HepG2 (cell line): Measurements from ENCODE around the gene BCAS4. TPM values are rescaled to one million over a fixed set of nuclear protein-coding genes. Genes with fewer than 3 reads are reported as not detected.
A peak's percentile ranks its signal among the peaks of the same experiment; 100 is the strongest.

Experiments
- ATAD3A ChIP-seq: sonication (generic); formaldehyde crosslinking; IDR thresholded peaks from 2 replicates; pipeline ENCODE4 v1.4.0; 2020; ENCODE audit warnings: missing genetic modification reagents
- BRD4 ChIP-seq: sonication (generic); formaldehyde crosslinking; IDR thresholded peaks from 2 replicates; pipeline ENCODE4 v1.4.0; 2020; ENCODE audit warnings: missing genetic modification reagents
- GATAD2A ChIP-seq: IDR thresholded peaks from 2 replicates; pipeline ENCODE4 v1.6.1; 2016
- IKZF1 ChIP-seq: fragments of 450-650 bp; IDR thresholded peaks from 2 replicates; pipeline ENCODE4 v1.7.1; 2016
- IRF2 ChIP-seq: IDR thresholded peaks from 2 replicates; pipeline ENCODE4 v1.6.1; 2018; ENCODE audit warnings: missing genetic modification reagents, missing compliant biosample characterization
- NFKBIZ ChIP-seq: IDR thresholded peaks from 2 replicates; pipeline ENCODE4 v1.6.1; 2018; ENCODE audit warnings: missing genetic modification reagents, missing compliant biosample characterization
- PHB2 ChIP-seq: fragments of 450-650 bp; IDR thresholded peaks from 2 replicates; pipeline ENCODE4 v1.6.1; 2018; ENCODE audit not compliant: partially characterized antibody
- SPEN ChIP-seq: sonication (generic); formaldehyde crosslinking; IDR thresholded peaks from 2 replicates; pipeline ENCODE4 v1.5.1; 2020; ENCODE audit warnings: low read depth, mild to moderate bottlenecking, missing genetic modification reagents
- SRY ChIP-seq: sonication (generic); formaldehyde crosslinking; IDR thresholded peaks from 2 replicates; pipeline ENCODE4 v1.8.0; 2022; ENCODE audit warnings: mild to moderate bottlenecking, missing genetic modification reagents
- SSRP1 ChIP-seq: IDR thresholded peaks from 2 replicates; pipeline ENCODE4 v1.6.1; 2016; ENCODE audit warnings: control low read depth
- TCF7L2 ChIP-seq: IDR thresholded peaks from 2 replicates; pipeline ENCODE4 v1.6.1; 2011; ENCODE audit warnings: mild to moderate bottlenecking, low read depth, low read length, moderate library complexity
- WIZ ChIP-seq: sonication (generic); formaldehyde crosslinking; IDR thresholded peaks from 2 replicates; pipeline ENCODE4 v1.5.1; 2020; ENCODE audit warnings: mild to moderate bottlenecking, missing genetic modification reagents
- YEATS2 ChIP-seq: sonication (generic); formaldehyde crosslinking; IDR thresholded peaks from 2 replicates; pipeline ENCODE4 v1.4.0; 2020; ENCODE audit warnings: missing genetic modification reagents, borderline replicate concordance
- ZNF136 ChIP-seq: sonication (generic); formaldehyde crosslinking; IDR thresholded peaks from 2 replicates; pipeline ENCODE4 v1.8.1; 2022; ENCODE audit warnings: low read depth, mild to moderate bottlenecking, moderate library complexity, missing genetic modification reagents
- ZNF143 ChIP-seq: sonication (generic); formaldehyde crosslinking; IDR thresholded peaks from 2 replicates; pipeline ENCODE4 v1.4.0; 2020; ENCODE audit warnings: missing genetic modification reagents
- ZNF160 ChIP-seq: sonication (generic); formaldehyde crosslinking; IDR thresholded peaks from 2 replicates; pipeline ENCODE4 v1.8.0; 2022; ENCODE audit warnings: mild to moderate bottlenecking, inconsistent platforms, missing genetic modification reagents
- polyA plus RNA-seq, 8 experiments: library from polyadenylated mRNA; depleted of rRNA in 3 of 8; stranded (reverse) in 7 of 8; unstranded in 1 of 8; fragments of >200 nt; fragmentation: Illumina TruSeq in 4 of 8; extraction: Trizol in 4 of 8; gene quantifications; 2 replicates each; pipeline versions ENCODE4 v1.2.1 to v1.2.3, GENCODE V29; 2011 to 2016; ENCODE audit warnings: low read depth in 4 of 8, missing spikeins in 1 of 8, mixed read lengths in 1 of 8; ENCODE audit not compliant: insufficient read depth in 1 of 8
- total RNA-seq, 5 experiments: library from RNA; depleted of rRNA; stranded (reverse); fragments of >200 nt; fragmentation: Illumina TruSeq; extraction: Trizol; gene quantifications; 2 replicates each; pipeline ENCODE4 v1.2.3, GENCODE V29; 2016; ENCODE audit warnings: low read depth in 1 of 5
- TF ChIP-seq, protein P1 (sequence below): sonication (generic); formaldehyde crosslinking; IDR thresholded peaks from 2 replicates; pipeline ENCODE4 v1.4.0; 2020; ENCODE audit warnings: missing genetic modification reagents, borderline replicate concordance
- TF ChIP-seq, protein P2 (sequence below): sonication (generic); formaldehyde crosslinking; IDR thresholded peaks from 2 replicates; pipeline ENCODE4 v1.4.0; 2020; ENCODE audit warnings: missing genetic modification reagents, borderline replicate concordance
- TF ChIP-seq, protein P3 (sequence below): sonication (generic); formaldehyde crosslinking; IDR thresholded peaks from 2 replicates; pipeline ENCODE4 v1.5.0; 2020; ENCODE audit warnings: missing genetic modification reagents
- TF ChIP-seq, protein P4 (sequence below): sonication (generic); formaldehyde crosslinking; IDR thresholded peaks from 2 replicates; pipeline ENCODE4 v1.8.0; 2022; ENCODE audit warnings: mild to moderate bottlenecking, missing genetic modification reagents
- TF ChIP-seq, protein P5 (sequence below): IDR thresholded peaks from 2 replicates; pipeline ENCODE4 v1.6.1; 2012; ENCODE audit warnings: low read depth, low read length, improper control_type of control experiment

BCAS4 gene
- total and polyA plus RNA-seq, 2 of the 13 experiments (the other 11 are each of a cell fraction or from before 2014, with no cell fraction given): 7.2 to 8.0 TPM

DNA sequence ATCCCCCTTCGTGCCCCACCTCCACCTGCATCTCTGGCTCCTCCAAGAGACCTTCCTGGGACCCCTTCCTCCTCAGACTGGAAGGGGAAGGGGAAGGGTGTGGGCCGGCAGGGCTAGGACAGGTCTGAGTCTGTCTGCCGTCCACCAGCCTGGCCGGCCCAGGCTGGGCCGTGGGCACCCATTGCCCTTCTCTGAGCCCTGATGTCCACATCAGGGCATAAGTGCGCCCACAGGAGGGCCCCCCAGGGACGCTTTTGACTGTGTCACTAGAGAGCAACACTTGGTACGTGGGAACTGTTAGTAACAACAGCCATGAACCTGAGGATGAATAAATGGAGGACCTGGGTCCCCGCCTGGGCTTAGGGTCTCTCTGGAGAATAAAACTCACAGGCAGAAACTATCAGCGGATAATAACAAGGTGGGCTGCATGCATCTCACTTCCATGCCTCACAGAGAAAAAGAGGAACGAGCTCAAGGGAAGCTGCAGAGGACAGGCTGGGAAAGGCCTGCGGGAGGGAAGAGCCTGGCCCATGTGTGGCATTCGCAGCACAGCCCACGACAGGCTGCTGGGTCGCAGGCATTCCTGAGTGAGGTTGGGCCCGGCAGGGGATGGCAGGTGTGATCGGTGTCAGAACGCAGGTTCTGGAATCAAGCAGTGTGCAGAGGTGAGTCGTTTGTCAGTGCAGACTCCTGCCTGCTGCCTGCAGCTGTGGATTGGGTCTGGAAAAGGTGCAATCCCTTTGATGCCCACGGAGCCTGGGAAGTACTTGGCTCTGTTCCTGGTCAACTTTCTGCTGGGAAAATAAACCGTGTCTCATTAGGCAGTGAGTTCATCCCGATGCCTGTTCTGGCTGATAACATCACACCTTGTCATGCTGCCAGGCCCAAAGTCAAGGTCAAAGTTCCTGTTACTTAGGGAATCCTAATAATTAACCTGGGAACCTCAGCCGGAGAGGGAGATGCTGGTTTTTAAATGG, 60.9 kb downstream of the BCAS4 start (continued):
- peak; percentile 27; the same call in 1 of the 2 replicates for TF ChIP-seq SPEN (CRISPR knock-in tag)
- TF ChIP-seq IRF2 (CRISPR knock-in tag): no peak
- TF ChIP-seq BRD4: no peak
- no peak for TF ChIP-seq ATAD3A (CRISPR knock-in tag)
- TF ChIP-seq, protein P1, sequence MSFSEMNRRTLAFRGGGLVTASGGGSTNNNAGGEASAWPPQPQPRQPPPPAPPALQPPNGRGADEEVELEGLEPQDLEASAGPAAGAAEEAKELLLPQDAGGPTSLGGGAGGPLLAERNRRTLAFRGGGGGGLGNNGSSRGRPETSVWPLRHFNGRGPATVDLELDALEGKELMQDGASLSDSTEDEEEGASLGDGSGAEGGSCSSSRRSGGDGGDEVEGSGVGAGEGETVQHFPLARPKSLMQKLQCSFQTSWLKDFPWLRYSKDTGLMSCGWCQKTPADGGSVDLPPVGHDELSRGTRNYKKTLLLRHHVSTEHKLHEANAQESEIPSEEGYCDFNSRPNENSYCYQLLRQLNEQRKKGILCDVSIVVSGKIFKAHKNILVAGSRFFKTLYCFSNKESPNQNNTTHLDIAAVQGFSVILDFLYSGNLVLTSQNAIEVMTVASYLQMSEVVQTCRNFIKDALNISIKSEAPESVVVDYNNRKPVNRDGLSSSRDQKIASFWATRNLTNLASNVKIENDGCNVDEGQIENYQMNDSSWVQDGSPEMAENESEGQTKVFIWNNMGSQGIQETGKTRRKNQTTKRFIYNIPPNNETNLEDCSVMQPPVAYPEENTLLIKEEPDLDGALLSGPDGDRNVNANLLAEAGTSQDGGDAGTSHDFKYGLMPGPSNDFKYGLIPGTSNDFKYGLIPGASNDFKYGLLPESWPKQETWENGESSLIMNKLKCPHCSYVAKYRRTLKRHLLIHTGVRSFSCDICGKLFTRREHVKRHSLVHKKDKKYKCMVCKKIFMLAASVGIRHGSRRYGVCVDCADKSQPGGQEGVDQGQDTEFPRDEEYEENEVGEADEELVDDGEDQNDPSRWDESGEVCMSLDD (CRISPR knock-in tag): no peak
- no peak for TF ChIP-seq SSRP1 (CRISPR knock-in tag)
- no peak for TF ChIP-seq SRY (CRISPR knock-in tag)
- no peak for TF ChIP-seq ZNF143
- TF ChIP-seq YEATS2 (CRISPR knock-in tag): peak; percentile 39; the same call in 1 of the 2 replicates
- TF ChIP-seq, protein P2, sequence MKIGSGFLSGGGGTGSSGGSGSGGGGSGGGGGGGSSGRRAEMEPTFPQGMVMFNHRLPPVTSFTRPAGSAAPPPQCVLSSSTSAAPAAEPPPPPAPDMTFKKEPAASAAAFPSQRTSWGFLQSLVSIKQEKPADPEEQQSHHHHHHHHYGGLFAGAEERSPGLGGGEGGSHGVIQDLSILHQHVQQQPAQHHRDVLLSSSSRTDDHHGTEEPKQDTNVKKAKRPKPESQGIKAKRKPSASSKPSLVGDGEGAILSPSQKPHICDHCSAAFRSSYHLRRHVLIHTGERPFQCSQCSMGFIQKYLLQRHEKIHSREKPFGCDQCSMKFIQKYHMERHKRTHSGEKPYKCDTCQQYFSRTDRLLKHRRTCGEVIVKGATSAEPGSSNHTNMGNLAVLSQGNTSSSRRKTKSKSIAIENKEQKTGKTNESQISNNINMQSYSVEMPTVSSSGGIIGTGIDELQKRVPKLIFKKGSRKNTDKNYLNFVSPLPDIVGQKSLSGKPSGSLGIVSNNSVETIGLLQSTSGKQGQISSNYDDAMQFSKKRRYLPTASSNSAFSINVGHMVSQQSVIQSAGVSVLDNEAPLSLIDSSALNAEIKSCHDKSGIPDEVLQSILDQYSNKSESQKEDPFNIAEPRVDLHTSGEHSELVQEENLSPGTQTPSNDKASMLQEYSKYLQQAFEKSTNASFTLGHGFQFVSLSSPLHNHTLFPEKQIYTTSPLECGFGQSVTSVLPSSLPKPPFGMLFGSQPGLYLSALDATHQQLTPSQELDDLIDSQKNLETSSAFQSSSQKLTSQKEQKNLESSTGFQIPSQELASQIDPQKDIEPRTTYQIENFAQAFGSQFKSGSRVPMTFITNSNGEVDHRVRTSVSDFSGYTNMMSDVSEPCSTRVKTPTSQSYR (CRISPR knock-in tag): no peak
- no peak for TF ChIP-seq ZNF160 (CRISPR knock-in tag)
- TF ChIP-seq, protein P3, sequence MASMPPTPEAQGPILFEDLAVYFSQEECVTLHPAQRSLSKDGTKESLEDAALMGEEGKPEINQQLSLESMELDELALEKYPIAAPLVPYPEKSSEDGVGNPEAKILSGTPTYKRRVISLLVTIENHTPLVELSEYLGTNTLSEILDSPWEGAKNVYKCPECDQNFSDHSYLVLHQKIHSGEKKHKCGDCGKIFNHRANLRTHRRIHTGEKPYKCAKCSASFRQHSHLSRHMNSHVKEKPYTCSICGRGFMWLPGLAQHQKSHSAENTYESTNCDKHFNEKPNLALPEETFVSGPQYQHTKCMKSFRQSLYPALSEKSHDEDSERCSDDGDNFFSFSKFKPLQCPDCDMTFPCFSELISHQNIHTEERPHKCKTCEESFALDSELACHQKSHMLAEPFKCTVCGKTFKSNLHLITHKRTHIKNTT (CRISPR knock-in tag): no peak
- TF ChIP-seq ZNF136 (CRISPR knock-in tag): peak; percentile 86; the same call in 1 of the 2 replicates
- no peak for TF ChIP-seq WIZ (CRISPR knock-in tag)
- TF ChIP-seq, protein P4, sequence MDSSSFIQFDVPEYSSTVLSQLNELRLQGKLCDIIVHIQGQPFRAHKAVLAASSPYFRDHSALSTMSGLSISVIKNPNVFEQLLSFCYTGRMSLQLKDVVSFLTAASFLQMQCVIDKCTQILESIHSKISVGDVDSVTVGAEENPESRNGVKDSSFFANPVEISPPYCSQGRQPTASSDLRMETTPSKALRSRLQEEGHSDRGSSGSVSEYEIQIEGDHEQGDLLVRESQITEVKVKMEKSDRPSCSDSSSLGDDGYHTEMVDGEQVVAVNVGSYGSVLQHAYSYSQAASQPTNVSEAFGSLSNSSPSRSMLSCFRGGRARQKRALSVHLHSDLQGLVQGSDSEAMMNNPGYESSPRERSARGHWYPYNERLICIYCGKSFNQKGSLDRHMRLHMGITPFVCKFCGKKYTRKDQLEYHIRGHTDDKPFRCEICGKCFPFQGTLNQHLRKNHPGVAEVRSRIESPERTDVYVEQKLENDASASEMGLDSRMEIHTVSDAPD (CRISPR knock-in tag): no peak
- TF ChIP-seq GATAD2A (CRISPR knock-in tag): peak; percentile 60
- TF ChIP-seq NFKBIZ (CRISPR knock-in tag): no peak; the same call in 1 of the 2 replicates
- no peak for TF ChIP-seq IKZF1
- no peak for TF ChIP-seq PHB2
- no peak for TF ChIP-seq TCF7L2
- TF ChIP-seq, protein P5, sequence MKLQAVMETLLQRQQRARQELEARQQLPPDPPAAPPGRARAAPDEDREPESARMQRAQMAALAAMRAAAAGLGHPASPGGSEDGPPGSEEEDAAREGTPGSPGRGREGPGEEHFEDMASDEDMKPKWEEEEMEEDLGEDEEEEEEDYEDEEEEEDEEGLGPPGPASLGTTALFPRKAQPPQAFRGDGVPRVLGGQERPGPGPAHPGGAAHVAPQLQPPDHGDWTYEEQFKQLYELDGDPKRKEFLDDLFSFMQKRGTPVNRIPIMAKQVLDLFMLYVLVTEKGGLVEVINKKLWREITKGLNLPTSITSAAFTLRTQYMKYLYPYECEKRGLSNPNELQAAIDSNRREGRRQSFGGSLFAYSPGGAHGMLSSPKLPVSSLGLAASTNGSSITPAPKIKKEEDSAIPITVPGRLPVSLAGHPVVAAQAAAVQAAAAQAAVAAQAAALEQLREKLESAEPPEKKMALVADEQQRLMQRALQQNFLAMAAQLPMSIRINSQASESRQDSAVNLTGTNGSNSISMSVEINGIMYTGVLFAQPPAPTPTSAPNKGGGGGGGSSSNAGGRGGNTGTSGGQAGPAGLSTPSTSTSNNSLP: no peak
